Mesenchymal stem cell (in vitro differentiated cells and primary cell): ENCODE results near the gene ARHGAP18. TPM values are rescaled to one million over a fixed set of nuclear protein-coding genes. Genes with fewer than 3 reads are reported as not detected.

Source experiments
- DNase-seq: peaks from one replicate; pipeline ENCODE4 v3.0.0-alpha.2; 2013
- H2AFZ ChIP-seq: one replicate; pipeline ENCODE4 v1.6.1; 2013; ENCODE audit warnings: low read depth, mild to moderate bottlenecking, control low read depth, inconsistent platforms, low read length, moderate library complexity
- H2AK5ac ChIP-seq: 2 replicates; pipeline ENCODE4 v1.6.1; 2013; ENCODE audit warnings: low read length, moderate library complexity, mild to moderate bottlenecking, inconsistent platforms; ENCODE audit not compliant: severe bottlenecking
- H2BK120ac ChIP-seq: one replicate; pipeline ENCODE4 v1.6.1; 2013; ENCODE audit warnings: low read depth, mild to moderate bottlenecking, inconsistent platforms, low read length, moderate library complexity
- H2BK12ac ChIP-seq, 2 experiments: one replicate each; pipeline ENCODE4 v1.6.1; 2013; ENCODE audit warnings: inconsistent platforms in 2 of 2, low read length in 2 of 2, mild to moderate bottlenecking in 2 of 2, moderate library complexity in 2 of 2, control low read depth in 1 of 2
- H2BK15ac ChIP-seq: one replicate; pipeline ENCODE4 v1.6.1; 2013; ENCODE audit warnings: mild to moderate bottlenecking, low read depth, inconsistent platforms; ENCODE audit not compliant: poor library complexity, severe bottlenecking
- H2BK5ac ChIP-seq: 2 replicates; pipeline ENCODE4 v1.6.1; 2013; ENCODE audit warnings: low read depth, mild to moderate bottlenecking, low read length, control low read depth, inconsistent platforms; ENCODE audit not compliant: poor library complexity, severe bottlenecking
- H3K14ac ChIP-seq, 2 experiments: one replicate each; pipeline ENCODE4 v1.6.1; 2013; ENCODE audit warnings: inconsistent platforms in 2 of 2, low read length in 2 of 2, control low read depth in 1 of 2, mild to moderate bottlenecking in 1 of 2, moderate library complexity in 1 of 2
- H3K18ac ChIP-seq, 2 experiments: one replicate each; pipeline ENCODE4 v1.6.1; 2013; ENCODE audit warnings: inconsistent platforms in 2 of 2, low read length in 2 of 2, control low read depth in 1 of 2, low read depth in 1 of 2, mild to moderate bottlenecking in 1 of 2
- H3K23ac ChIP-seq, 2 experiments: one replicate each; pipeline ENCODE4 v1.6.1; 2013; ENCODE audit warnings: inconsistent platforms in 2 of 2, low read length in 2 of 2, mild to moderate bottlenecking in 2 of 2, moderate library complexity in 2 of 2, control low read depth in 1 of 2
- H3K27ac ChIP-seq: 2 replicates; pipeline ENCODE4 v1.5.1; 2013; ENCODE audit warnings: mild to moderate bottlenecking, moderate library complexity, low read length, control low read depth, inconsistent platforms; ENCODE audit not compliant: poor library complexity, severe bottlenecking
- H3K27me3 ChIP-seq, 2 experiments: 2 replicates each; pipeline versions ENCODE4 v1.6.1 to v1.7.0; 2013; ENCODE audit warnings: low read length in 2 of 2, mild to moderate bottlenecking in 2 of 2, moderate library complexity in 2 of 2, control low read depth in 1 of 2, inconsistent platforms in 1 of 2; ENCODE audit not compliant: control insufficient read depth in 1 of 2, insufficient read depth in 1 of 2
- H3K36me3 ChIP-seq, 2 experiments: 2 replicates each; pipeline versions ENCODE4 v1.6.1 to v1.7.0; 2013; ENCODE audit warnings: low read length in 2 of 2, control low read depth in 1 of 2, inconsistent platforms in 1 of 2, low read depth in 1 of 2, mild to moderate bottlenecking in 1 of 2; ENCODE audit not compliant: insufficient read depth in 2 of 2, control insufficient read depth in 1 of 2
- H3K4ac ChIP-seq, 2 experiments: one replicate each; pipeline ENCODE4 v1.6.1; 2013; ENCODE audit warnings: inconsistent platforms in 2 of 2, low read length in 2 of 2, mild to moderate bottlenecking in 2 of 2, moderate library complexity in 2 of 2, control low read depth in 1 of 2, low read depth in 1 of 2
- H3K4me1 ChIP-seq: 2 replicates; pipeline ENCODE4 v1.6.1; 2013; ENCODE audit warnings: low read depth, low read length, control low read depth; ENCODE audit not compliant: control insufficient read depth, insufficient read depth
- H3K4me2 ChIP-seq: 2 replicates; pipeline ENCODE4 v1.6.1; 2013; ENCODE audit warnings: low read length, mild to moderate bottlenecking, inconsistent platforms; ENCODE audit not compliant: poor library complexity, severe bottlenecking
- H3K4me3 ChIP-seq, 2 experiments: 2 replicates each; pipeline versions ENCODE4 v1.5.1 to v1.7.0; 2013; ENCODE audit warnings: low read length in 2 of 2, mild to moderate bottlenecking in 2 of 2, control low read depth in 1 of 2, low read depth in 1 of 2; ENCODE audit not compliant: insufficient read depth in 1 of 2
- H3K79me1 ChIP-seq: replicated peaks from 2 replicates; pipeline ENCODE4 v1.6.1; 2013; ENCODE audit warnings: mild to moderate bottlenecking, control low read depth, low read length, inconsistent platforms; ENCODE audit not compliant: poor library complexity, severe bottlenecking
- H3K9ac ChIP-seq: 2 replicates; pipeline ENCODE4 v1.7.0; 2013; ENCODE audit warnings: mild to moderate bottlenecking, low read length, moderate library complexity
- H3K9me3 ChIP-seq: 2 replicates; pipeline ENCODE4 v1.7.0; 2013; ENCODE audit warnings: mild to moderate bottlenecking, low read length; ENCODE audit not compliant: control insufficient read depth
- H4K8ac ChIP-seq: one replicate; pipeline ENCODE4 v1.6.1; 2013; ENCODE audit warnings: inconsistent platforms, mild to moderate bottlenecking, low read length, moderate library complexity
- H4K91ac ChIP-seq: one replicate; pipeline ENCODE4 v1.6.1; 2013; ENCODE audit warnings: mild to moderate bottlenecking, low read length, inconsistent platforms
- WGBS: methylation state at CpG from one replicate; pipeline ENCODE4 v1.1.7; 2013; ENCODE audit warnings: mixed read lengths; 5-methylcytosine and 5-hydroxymethylcytosine counted together
- polyA plus RNA-seq, 2 experiments: library from polyadenylated mRNA; stranded (reverse); fragments of 200-250 nt; gene quantifications; one replicate each; pipeline ENCODE4 v1.2.3, GENCODE V29; 2013

Gene ARHGAP18
- polyA plus RNA-seq (2013, experiment 1 of 2): 22.2 TPM
- 22.1 TPM for polyA plus RNA-seq (2013, experiment 2 of 2)

- Histone ChIP-seq H3K4me1 (peaks cover 6% of the 10 kb centered on the region), H2BK15ac (peak within 1 kb of the TSS; percentile 80), H3K4me2 (peak within 1 kb of the TSS; percentile 68), H4K8ac (peak within 1 kb of the TSS; percentile 55), H2AFZ (peak within 1 kb of the TSS; percentile 8), H4K91ac (peak within 1 kb of the TSS; percentile 70), H2BK5ac (peak within 1 kb of the TSS; percentile 11), H3K4ac (peak within 1 kb of the TSS; percentile 15 to 20), H3K9ac (peak within 1 kb of the TSS; percentile 90), H3K18ac (peak within 1 kb of the TSS; percentile 59 to 80), H3K79me1 (no peaks in the 10 kb centered on the region), H2BK120ac (no peak within 1 kb of the TSS), H3K9me3 (no peaks in the 10 kb centered on the region), H3K27me3 (no peaks in the 10 kb centered on the region), H2AK5ac (no peak within 1 kb of the TSS), H3K27ac (peak within 1 kb of the TSS; percentile 76), H3K4me3 (peak within 1 kb of the TSS; percentile 72 to 95), H2BK12ac (peak within 1 kb of the TSS in 1 of 2 experiments; percentile 86), H3K23ac (no peak within 1 kb of the TSS), H3K36me3 (peaks cover 6 to 12% of the 10 kb centered on the region in 2 experiments), H3K14ac (no peak within 1 kb of the TSS)
- 3% methylated on average over 19 of the region's 23 CpGs for WGBS
- DNase-seq: peak; percentile 96
These were observed at the start of gene ARHGAP18 for GRCh38 chr6:129709769-129710449. Gene ARHGAP18, minus strand, starts transcription at chr6:129710177. Its CDS starts 41 bp downstream, at chr6:129710136.

DNA sequence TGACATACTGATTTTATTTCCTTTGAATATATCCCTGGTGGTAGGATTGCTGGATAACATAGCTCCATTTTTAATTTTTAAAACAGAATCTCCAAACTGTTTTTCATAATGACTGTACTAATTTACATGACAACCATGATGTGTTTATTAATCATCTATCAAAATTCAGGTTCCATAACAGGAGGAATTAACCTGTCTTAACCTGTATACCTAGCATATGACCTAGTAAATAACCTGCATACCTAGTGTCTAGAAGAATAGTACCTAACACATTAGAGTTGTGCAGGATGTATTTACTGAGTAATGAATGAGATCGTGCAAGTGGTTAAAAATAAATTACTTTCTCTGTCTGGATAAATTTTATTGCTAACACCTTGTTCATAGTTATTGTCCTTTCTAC is 45.8 kb upstream of the ARHGAP18 start:
- Histone ChIP-seq H3K36me3 (no peaks in the 10 kb centered on the region), H3K79me1 (no peaks in the 10 kb centered on the region), H3K4me2 (no peak overlapping the region), H2BK12ac (no peak overlapping the region), H3K18ac (no peak overlapping the region), H2AK5ac (no peak overlapping the region), H3K4ac (no peak overlapping the region), H3K4me3 (no peak overlapping the region), H3K14ac (no peak overlapping the region), H4K91ac (no peak overlapping the region), H3K4me1 (peaks cover 2% of the 10 kb centered on the region), H3K9me3 (no peaks in the 10 kb centered on the region), H2BK5ac (no peak overlapping the region), H3K23ac (no peak overlapping the region), H3K9ac (no peak overlapping the region), H3K27me3 (no peaks in the 10 kb centered on the region), H3K27ac (no peak overlapping the region), H2AFZ (no peak overlapping the region), H2BK15ac (no peak overlapping the region), H2BK120ac (no peak overlapping the region), H4K8ac (no peak overlapping the region)
- DNase-seq: no peak
- no CpG with 5 or more reads among the region's 1 CpG for whole genome bisulfite sequencing

- no peak overlapping the region for H3K18ac ChIP-seq
- no peak overlapping the region for H2BK5ac ChIP-seq
- H3K9me3 ChIP-seq: no peaks in the 10 kb centered on the region
- no peak overlapping the region for H3K14ac ChIP-seq
- peaks cover 2% of the 10 kb centered on the region for H3K4me1 ChIP-seq
- no peak overlapping the region for H2BK15ac ChIP-seq
- H3K79me1 ChIP-seq: no peaks in the 10 kb centered on the region
- WGBS: no CpG with 5 or more reads among the region's 2 CpGs
- H2AK5ac ChIP-seq: no peak overlapping the region
- no peak for DNase-seq
- no peaks in the 10 kb centered on the region for H3K36me3 ChIP-seq
- H3K4me2 ChIP-seq: no peak overlapping the region
- H3K23ac ChIP-seq: no peak overlapping the region
- no peak overlapping the region for H3K27ac ChIP-seq
- no peak overlapping the region for H3K9ac ChIP-seq
- no peak overlapping the region for H3K4ac ChIP-seq
- H3K27me3 ChIP-seq: no peaks in the 10 kb centered on the region
- no peak overlapping the region for H2BK120ac ChIP-seq
- H3K4me3 ChIP-seq: no peak overlapping the region
- H4K8ac ChIP-seq: no peak overlapping the region
- no peak overlapping the region for H2BK12ac ChIP-seq
- no peak overlapping the region for H2AFZ ChIP-seq
- H4K91ac ChIP-seq: no peak overlapping the region
These were observed 44.8 kb upstream of the ARHGAP18 start for GRCh38 chr6:129754750-129755149.

GRCh38 chr6:129753422-129753821 is 43.4 kb upstream of the ARHGAP18 start:
- Histone ChIP-seq H2BK12ac (no peak overlapping the region), H3K9me3 (no peaks in the 10 kb centered on the region), H2AFZ (no peak overlapping the region), H3K14ac (no peak overlapping the region), H3K4me2 (no peak overlapping the region), H2BK5ac (no peak overlapping the region), H2BK15ac (no peak overlapping the region), H3K23ac (no peak overlapping the region), H3K4me1 (peaks cover 4% of the 10 kb centered on the region), H3K4me3 (no peak overlapping the region), H3K4ac (no peak overlapping the region), H3K27ac (peak overlapping the region; percentile 58), H2AK5ac (no peak overlapping the region), H3K36me3 (no peaks in the 10 kb centered on the region), H4K8ac (no peak overlapping the region), H2BK120ac (no peak overlapping the region), H3K79me1 (no peaks in the 10 kb centered on the region), H3K18ac (no peak overlapping the region), H3K9ac (peak overlapping the region; percentile 2), H4K91ac (no peak overlapping the region), H3K27me3 (no peaks in the 10 kb centered on the region)
- peak; percentile 24 for DNase-seq
- 100% methylated on average over 1 of the region's 2 CpGs for WGBS
